ENCODE measurements around the gene TDG.

Gene TDG

GRCh38 chr12:103948746-103949406 is 16.8 kb upstream of the TDG start:
- DNase-seq (ENCODE audit: low read depth): no peak
- no peak for TF ChIP-seq CTCF (IDR thresholded peaks at IDR 0.05; ENCODE audit: low read depth, low read length, missing control alignments)
- H3K4me3 ChIP-seq (ENCODE audit: low read depth, low read length): no peak overlapping the region
- in situ Hi-C loops (cut with HindIII; ENCODE audit: low sequenced_read_pairs): no loop called here

- in situ Hi-C loops (cut with HindIII; ENCODE audit: low sequenced_read_pairs): no loop called here
- DNase-seq (ENCODE audit: low read depth): no peak
- no peak overlapping the region for H3K4me3 ChIP-seq (ENCODE audit: low read depth, low read length)
- TF ChIP-seq CTCF (IDR thresholded peaks at IDR 0.05; ENCODE audit: low read depth, low read length, missing control alignments): no peak
Measured at GRCh38 chr12:103952497-103952896, 13.2 kb upstream of the TDG start.

- DNase-seq (ENCODE audit: low read depth): no peak
- TF ChIP-seq CTCF (IDR thresholded peaks at IDR 0.05; ENCODE audit: low read depth, low read length, missing control alignments): no peak
- H3K4me3 ChIP-seq (ENCODE audit: low read depth, low read length): peak overlapping the region; percentile 90
- in situ Hi-C loops (cut with HindIII; ENCODE audit: low sequenced_read_pairs): no loop called here
Measured at GRCh38 chr12:103955811-103956508, 9.7 kb upstream of the TDG start.

GRCh38 chr12:103956509-103957027 is 9.1 kb upstream of the TDG start:
- in situ Hi-C loops (cut with HindIII; ENCODE audit: low sequenced_read_pairs): no loop called here
- DNase-seq (ENCODE audit: low read depth): no peak
- TF ChIP-seq CTCF (IDR thresholded peaks at IDR 0.05; ENCODE audit: low read depth, low read length, missing control alignments): no peak
- peak overlapping the region; percentile 90 for H3K4me3 ChIP-seq (ENCODE audit: low read depth, low read length)

- no peak overlapping the region for H3K4me3 ChIP-seq (ENCODE audit: low read depth, low read length)
Measured at GRCh38 chr12:103957865-103958388, 7.7 kb upstream of the TDG start.

GRCh38 chr12:103958621-103959020 is 7.1 kb upstream of the TDG start:
- no peak overlapping the region for H3K4me3 ChIP-seq (ENCODE audit: low read depth, low read length)
- DNase-seq (ENCODE audit: low read depth): no peak
- in situ Hi-C loops (cut with HindIII; ENCODE audit: low sequenced_read_pairs): no loop called here
- no peak for TF ChIP-seq CTCF (IDR thresholded peaks at IDR 0.05; ENCODE audit: low read depth, low read length, missing control alignments)

More at GRCh38 chr12:103957865-103958388, 7.7 kb upstream of the TDG start:
- no peak for TF ChIP-seq CTCF (IDR thresholded peaks at IDR 0.05; ENCODE audit: low read depth, low read length, missing control alignments)
- no peak for DNase-seq (ENCODE audit: low read depth)
- in situ Hi-C loops (cut with HindIII; ENCODE audit: low sequenced_read_pairs): no loop called here

All from astrocyte of the cerebellum (primary cell).